ENCODE results near the gene SF3A1.
"Not testable (repeated sequence)": the region's sequence is repeated elsewhere in the genome, so short reads cannot be mapped to it uniquely, and the experiment has no call there.

Gene SF3A1

GRCh38 chr22:30356449-30357235 lies at the start of gene SF3A1, which contains the start of gene CCDC157:
SF3A1 (minus strand) TSS chr22:30356894; CDS start chr22:30356792, 102 bp downstream.
CCDC157 (plus strand) TSS chr22:30357007; CDS start chr22:30366001, 8,994 bp downstream.
- peak; percentile 79 for DNase-seq

- no peak for DNase-seq
Observed at GRCh38 chr22:30406400-30406799, 49.7 kb upstream of the SF3A1 start.

GRCh38 chr22:30405731-30406130 lies 49.0 kb upstream of the SF3A1 start:
- DNase-seq: no peak

DNA sequence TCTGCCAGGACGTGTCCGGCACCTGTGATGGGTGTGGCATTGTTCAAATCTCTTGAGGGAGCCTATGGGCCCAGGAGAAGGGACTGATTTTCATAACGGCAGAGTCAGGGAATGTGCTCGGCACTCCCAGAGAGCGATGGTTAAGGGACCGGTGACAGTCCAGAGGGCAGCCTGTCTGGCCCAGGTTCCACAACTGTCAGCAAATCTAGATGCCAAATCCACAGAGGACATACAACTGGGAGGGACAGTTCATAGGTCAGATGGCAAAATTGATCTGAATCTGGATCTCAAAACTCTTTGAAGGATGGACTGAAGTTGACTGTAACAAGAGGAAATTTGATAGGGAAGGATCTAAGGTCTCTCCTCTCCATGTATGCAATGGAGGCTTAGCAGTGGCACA lies 47.6 kb upstream of the SF3A1 start:
- DNase-seq: no peak

GRCh38 chr22:30402766-30403104 lies 46.0 kb upstream of the SF3A1 start:
- not testable (repeated sequence) for DNase-seq

DNA sequence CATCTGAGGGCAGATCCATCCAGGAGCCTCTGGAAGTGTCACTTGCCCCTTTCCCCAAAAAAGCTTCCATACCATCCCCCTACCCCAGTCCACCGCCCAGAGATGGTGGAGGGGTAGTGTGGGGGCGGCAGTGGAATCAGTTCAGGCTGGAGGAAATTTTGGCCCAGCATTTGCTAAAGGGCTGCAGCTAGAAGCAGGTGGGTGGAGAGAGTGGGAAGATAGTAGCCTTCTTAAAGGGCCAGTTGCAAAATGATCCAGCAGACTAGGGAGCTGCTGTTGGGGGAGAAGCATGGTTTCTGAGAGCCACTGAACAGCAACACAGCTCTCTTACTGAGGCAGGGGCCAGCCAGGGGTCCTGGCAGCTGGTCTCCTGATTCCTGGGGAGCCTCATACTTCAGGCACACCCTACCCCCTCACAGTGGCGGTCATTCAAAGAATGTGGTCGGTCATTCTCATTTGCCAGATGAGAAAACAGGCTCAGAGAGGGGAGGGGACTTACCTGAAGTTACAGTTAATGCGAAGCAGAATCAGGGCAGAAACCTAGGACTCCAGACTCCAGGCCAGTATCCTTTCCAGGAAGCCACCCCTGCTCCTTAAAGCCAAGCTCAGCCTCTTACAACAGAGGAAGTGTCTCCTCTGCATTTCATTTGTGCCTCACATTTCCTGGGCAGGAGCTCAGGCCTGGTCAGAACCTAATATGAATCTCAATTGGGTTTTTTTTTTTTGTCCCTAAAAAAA lies 45.5 kb upstream of the SF3A1 start:
- DNase-seq: no peak

DNA sequence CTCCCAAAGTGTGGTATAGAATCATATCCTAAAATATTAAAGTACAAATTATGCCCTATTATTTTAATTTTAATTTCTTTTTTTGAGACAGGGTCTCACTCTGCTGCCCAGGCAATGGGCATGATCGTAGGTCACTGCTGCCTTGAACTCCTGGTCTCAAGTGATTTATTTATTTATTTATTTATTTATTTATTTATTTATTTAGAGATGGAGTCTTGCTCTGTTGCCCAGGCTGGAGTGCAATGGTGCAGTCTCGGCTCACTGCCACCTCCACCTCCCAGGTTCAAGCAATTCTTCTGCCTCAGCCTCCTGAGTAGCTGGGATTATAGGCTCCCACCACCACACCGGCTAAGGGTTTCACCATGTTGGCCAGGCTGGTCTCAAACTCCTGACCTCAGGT lies 44.3 kb upstream of the SF3A1 start:
- not testable (repeated sequence) for DNase-seq

DNA sequence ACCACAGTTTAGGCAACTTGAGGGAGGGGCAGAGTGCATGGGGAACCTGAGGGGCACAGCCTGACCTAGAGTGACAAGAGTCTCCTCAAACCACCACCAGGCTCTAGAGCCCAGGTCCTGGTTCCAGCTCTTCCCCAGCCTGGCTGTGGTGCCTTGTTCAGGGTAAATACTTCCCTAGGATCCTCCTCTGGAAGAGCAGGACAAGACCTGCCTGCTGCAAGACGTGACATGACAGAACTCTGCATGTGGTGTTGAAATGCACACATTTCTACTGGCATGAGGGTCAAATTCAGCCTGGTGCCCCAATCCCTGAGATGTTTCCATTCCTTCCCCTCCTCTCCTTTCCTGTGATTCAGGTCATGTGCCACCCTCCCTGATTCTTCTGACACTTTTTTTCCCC lies 43.5 kb upstream of the SF3A1 start:
- no peak for DNase-seq

GRCh38 chr22:30399718-30400117 lies 43.0 kb upstream of the SF3A1 start:
- no peak for DNase-seq

- DNase-seq: no peak
Observed at GRCh38 chr22:30398685-30399680, 42.3 kb upstream of the SF3A1 start.

GRCh38 chr22:30397656-30398635 lies 41.3 kb upstream of the SF3A1 start:
- no peak for DNase-seq

DNA sequence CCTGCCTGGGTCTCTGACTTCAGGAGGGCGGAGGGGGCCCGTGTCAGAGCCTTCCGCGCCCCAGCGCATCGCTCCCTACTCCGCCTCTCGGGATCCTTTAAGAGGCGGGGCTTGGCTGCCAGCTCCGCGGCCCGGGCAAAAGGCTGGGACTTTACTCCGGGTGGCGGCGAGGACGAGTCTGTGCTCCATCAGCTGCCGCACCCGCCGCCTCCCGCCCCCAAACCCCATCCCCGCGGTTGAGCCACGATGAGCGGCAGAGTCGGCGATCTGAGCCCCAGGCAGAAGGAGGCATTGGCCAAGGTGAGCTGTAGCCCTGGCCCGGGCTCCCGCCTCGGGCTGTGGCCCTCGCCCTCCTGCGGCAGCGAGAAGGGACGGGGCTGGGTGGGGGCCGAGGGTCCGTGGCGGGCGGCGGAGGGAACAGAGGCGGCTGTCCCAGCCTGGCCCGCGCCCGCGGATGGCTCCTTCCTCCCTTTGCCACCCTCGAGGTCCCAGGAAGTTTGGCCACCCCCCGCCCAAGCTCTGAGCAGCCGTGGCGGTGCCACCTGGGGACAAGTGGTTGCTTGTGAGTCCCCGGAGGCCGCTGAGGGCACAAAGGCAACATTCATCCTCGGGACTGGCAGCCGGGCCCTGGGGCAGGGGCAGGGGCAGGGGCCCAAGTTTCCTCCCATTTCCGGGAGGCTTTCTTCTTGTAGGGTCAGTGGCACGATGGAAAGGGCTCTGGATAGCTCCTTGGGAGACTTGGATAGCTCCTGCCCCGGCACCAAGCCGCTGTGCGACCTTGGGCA lies 40.4 kb upstream of the SF3A1 start, which contains the start of gene SEC14L2:
Gene SEC14L2 (plus strand): TSS at position 148 of the 785 bp plus-strand sequence. CDS start 99 bp downstream, at position 247.
- peak; percentile 17 for DNase-seq

DNA sequence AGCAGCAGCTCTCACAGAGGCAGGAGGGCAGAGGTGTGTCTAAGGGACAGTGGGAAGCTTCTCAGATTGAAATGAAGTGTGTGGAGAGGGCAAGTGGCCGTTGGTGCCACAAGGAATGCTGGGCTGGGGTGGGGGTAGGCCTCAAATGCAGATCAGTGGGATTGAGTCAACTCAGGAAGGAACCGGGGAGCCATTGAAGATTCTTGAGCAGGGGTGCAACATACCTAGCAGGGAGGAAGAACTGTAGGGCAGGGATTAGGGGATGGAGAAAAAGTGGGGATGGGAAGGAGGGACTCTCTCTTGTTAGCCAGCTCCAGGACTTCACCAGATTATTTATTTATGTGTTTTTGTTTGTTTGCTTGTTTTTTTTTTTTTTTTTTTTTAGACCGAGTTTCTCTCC lies 37.2 kb upstream of the SF3A1 start:
- no peak for DNase-seq

- DNase-seq: no peak
Observed at GRCh38 chr22:30393322-30393680, 36.6 kb upstream of the SF3A1 start.

DNA sequence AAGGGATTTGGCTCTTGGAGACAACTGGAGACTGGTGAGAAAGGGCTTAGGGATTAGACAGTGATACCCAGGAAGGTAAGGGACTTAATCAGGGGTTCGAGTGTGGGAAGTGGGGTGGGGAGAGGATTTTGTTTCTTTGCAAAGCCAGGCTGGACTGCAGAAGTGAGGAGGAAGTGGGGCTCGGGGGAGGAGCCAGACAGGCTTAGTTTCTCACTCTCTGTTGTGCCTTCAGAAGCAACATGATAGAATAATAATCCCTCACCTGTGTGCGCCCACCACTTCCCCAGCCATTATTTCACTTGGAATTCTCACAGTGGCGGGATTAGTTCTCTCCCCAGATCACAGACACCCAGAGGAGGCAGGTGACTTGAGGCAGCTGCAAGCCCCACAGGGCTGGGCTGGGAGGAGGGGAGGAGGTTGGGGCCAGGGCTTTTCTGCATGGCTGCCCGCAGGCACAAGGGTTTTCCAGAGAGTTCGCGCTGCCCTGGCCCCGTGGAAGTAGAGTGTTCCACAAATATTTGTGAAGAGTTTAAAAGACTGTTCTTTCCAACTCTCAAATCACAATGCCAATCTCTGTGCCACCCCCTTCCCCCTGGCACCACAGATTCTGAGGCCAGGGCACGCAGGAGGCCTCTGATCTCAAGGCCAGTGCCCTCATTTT lies 36.1 kb upstream of the SF3A1 start:
- no peak for DNase-seq

- DNase-seq: peak; percentile 16
Observed at GRCh38 chr22:30390974-30391691, 34.4 kb upstream of the SF3A1 start.

GRCh38 chr22:30386960-30387827 lies 30.5 kb upstream of the SF3A1 start, which contains the start of gene RNF215:
RNF215 (minus strand) TSS chr22:30387411; CDS start chr22:30387313, 98 bp downstream.
- DNase-seq: peak; percentile 52

- DNase-seq: no peak
Observed at GRCh38 chr22:30386608-30386959, 29.9 kb upstream of the SF3A1 start.
